NCI-H510A treated with DMSO at 0.1 percent for 48 hours (cell line): ENCODE measurements around the gene ATP8A2.
A peak's percentile ranks its signal among the peaks of the same experiment; 100 is the strongest.
"Not testable (repeated sequence)": the region's sequence is repeated elsewhere in the genome, so short reads cannot be mapped to it uniquely, and the experiment has no call there.

Experiments
- DNase-seq: peaks from one replicate; lab custom pipeline; 2025; lab: John Stamatoyannopoulos, UW

ATP8A2 gene

GRCh38 chr13:26041444-26041843, 669.7 kb downstream of the ATP8A2 start:
- DNase-seq: no peak

DNA sequence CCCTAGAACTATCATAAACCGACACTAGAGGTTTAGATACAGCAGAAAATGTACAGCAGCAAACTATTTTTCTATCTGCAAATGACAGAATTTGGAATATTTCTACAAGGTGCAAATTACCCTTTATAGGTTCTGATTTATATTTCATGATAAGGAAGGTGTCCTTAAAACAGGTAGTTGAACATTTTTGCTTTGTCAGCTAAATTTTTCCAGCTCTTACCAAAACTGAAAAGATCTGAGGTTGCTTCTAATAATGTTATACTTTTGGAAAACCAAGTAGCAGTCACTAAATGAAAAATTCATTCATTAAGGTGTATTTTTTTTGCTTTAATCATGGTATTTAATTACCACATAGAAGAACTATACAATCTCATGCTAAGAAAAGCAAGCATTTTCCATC, 671.0 kb downstream of the ATP8A2 start:
- no peak for DNase-seq

GRCh38 chr13:26045142-26045541, 673.4 kb downstream of the ATP8A2 start:
- DNase-seq: no peak

- DNase-seq: no peak
Measured at GRCh38 chr13:26046639-26047038, 674.9 kb downstream of the ATP8A2 start.

DNA sequence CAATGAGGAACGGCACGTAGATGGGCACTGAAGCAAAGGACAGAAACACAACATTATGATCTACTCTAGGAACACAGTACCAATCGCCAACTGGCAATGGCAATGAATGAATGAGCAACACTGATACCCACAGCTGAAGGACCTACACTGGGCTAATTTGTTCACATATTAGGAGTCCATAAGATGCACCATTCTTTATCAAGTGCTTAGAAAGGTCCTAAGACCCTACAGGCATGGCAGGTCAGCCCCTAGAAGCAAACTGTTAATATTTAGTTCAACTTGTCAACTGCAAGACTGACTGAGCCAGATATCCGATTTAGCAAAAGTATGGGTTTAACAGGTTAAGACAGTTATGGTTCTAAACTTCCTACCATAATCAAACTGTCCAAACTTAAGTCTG, 675.3 kb downstream of the ATP8A2 start:
- no peak for DNase-seq

GRCh38 chr13:26048741-26049140, 677.0 kb downstream of the ATP8A2 start:
- peak; percentile 14 for DNase-seq

GRCh38 chr13:26050568-26051230, 678.9 kb downstream of the ATP8A2 start:
- DNase-seq: peak; percentile 31

DNA sequence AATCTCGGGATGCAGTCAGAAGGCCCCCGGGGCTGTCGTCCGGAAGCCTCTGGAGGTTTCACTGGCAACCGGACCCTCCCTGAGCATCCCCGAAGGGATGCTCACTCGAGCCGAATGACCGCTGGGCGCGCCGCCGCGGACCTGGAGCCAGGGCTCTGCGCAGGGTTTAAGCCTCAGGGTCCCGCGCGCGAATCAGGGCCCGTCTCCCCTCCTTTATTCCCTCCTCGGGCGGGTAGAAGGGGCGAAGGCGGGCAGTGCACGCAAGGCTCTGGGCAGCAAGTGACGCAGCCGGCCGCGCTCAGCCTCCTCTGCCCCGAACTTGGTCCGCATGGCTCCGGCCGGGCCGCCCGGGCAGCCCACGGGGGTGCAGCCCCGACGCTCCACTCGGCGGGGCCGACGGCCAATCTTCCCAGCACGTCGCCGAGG, 679.5 kb downstream of the ATP8A2 start:
- DNase-seq: peak; percentile 9

- peak; percentile 80 for DNase-seq
Measured at GRCh38 chr13:26051657-26052311, 680.0 kb downstream of the ATP8A2 start, which contains the start of gene SHISA2. Gene SHISA2, minus strand, starts transcription at chr13:26052016. Its CDS starts 1,041 bp downstream, at chr13:26050975.

GRCh38 chr13:26052337-26052736, 680.6 kb downstream of the ATP8A2 start:
- peak; percentile 80 for DNase-seq

DNA sequence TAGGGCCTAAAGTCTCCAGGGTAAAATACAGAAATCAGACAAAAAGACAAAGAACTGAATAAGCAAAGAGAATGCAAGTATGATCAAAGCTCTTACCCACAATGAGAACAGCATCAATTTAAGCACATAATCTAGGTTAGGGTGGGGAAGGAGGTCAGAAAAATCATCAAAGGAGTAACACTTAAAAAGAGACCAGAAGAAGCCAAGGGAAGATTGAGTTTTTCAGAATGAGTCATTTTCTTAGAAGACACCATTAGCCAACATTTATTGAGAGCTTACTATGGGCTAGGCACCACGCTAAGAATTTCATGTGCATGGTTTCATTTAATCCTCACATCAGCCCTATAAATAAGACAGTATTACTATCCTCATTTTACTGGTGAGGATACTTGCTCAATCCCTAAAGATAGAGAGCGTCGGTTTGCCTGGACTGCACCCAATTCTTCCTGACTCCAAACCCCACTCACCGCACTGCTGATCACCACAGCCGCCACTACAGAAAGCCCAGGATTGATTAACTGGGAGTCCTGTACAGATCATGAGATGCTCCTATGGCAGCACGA, 681.7 kb downstream of the ATP8A2 start:
- no peak for DNase-seq

- no peak for DNase-seq
Measured at GRCh38 chr13:26054896-26055295, 683.1 kb downstream of the ATP8A2 start.

DNA sequence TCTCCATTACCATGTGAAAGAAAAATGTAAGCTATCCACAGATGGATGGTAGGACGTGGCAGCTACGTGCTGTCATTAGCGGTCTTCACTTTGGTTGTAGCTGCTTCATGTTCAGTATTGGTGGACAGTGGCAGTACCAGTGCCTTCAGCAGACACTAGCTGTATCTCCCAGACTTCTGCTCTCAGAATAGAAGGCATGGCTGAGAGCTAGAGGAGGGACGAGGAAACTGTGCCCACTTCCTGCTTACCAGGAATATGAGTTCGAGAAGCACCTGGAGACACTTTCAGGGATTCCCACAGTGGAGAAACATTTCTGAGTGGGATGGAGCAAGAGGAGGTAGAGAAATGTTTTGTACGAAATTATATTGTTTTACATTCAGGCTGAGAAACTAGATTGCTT, 686.9 kb downstream of the ATP8A2 start:
- DNase-seq: no peak

GRCh38 chr13:26060357-26060756, 688.6 kb downstream of the ATP8A2 start:
- DNase-seq: no peak

DNA sequence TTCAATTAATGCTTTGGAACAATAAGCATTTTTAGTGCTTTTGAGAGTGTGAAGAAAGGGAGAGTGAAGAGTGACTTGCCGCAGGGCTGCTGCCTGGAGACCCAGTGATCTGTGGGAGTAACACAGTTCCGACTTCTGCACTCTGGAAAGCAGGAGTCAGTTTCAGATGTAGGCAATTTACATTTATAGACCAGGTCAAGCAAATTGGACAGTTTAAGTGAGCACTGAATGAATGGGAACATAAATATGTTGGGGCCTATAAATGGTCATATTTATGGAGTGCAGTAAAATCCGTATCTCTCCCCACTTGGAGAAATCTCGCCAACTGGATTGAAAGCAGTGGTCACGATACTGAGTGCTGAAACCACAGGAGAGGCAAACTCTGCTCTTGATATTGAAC, 689.5 kb downstream of the ATP8A2 start:
- no peak for DNase-seq

DNA sequence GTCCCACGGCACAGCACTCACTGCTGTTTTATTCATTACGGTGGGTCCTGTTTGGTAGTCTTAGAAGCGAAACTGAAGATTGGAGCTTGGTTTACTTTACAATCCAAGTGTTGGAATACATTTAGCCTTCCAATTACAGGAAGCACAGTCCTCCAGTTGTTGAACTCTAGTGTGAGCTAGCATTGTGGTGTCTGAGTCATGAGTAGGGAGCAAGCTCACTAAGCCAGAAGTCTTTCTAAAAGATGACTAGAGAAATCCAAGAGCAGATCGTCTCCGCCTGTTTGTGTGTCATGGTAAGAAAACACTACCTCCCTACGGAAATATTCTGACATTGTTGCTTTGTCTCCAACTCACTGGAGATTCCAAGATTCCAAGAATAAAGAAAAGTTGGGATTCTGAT, 690.2 kb downstream of the ATP8A2 start:
- no peak for DNase-seq

- peak; percentile 62 for DNase-seq
Measured at GRCh38 chr13:26062853-26063444, 691.2 kb downstream of the ATP8A2 start.

- DNase-seq: not testable (repeated sequence)
Measured at GRCh38 chr13:26066492-26066891, 694.7 kb downstream of the ATP8A2 start.

DNA sequence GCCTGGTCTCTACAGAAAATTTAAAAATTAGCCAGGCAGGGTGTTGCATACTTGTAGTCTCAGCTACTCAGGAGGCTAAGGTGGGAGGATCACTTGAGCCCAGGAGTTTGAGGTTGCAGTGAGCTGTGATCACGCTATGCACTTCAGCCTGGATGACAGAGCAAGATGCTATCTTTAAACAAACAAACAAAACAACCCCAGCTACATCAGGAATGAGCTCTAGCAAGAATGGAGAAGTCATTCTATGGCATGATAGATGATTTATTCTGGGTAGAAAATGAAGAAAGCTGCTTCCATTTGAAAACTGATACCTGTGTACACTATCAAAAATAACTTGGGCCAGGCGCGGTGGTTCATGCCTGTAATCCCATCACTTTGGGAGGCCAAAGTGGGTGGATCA, 695.8 kb downstream of the ATP8A2 start:
- DNase-seq: no peak

GRCh38 chr13:26068372-26068771, 696.6 kb downstream of the ATP8A2 start:
- DNase-seq: not testable (repeated sequence)

DNA sequence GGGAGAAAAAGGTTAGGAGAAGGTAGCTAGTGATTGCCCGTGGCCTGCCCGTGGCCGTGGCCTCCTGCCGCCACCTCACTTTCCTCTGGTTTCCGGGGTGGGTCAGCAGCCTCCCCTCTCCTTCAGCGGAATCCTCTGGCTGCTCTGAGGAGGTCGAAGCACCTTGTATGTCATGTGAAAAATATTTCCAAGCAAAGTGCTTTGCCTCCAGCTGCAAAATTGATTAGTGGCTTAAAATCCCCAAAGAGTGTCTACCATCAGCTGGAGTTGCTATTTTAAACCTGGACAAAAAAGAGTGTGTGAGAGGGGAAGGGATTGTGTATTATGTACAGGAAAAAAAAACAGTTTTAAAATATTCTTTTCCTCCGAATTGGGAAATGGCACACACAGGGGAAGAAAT, 697.9 kb downstream of the ATP8A2 start:
- not testable (repeated sequence) for DNase-seq

DNA sequence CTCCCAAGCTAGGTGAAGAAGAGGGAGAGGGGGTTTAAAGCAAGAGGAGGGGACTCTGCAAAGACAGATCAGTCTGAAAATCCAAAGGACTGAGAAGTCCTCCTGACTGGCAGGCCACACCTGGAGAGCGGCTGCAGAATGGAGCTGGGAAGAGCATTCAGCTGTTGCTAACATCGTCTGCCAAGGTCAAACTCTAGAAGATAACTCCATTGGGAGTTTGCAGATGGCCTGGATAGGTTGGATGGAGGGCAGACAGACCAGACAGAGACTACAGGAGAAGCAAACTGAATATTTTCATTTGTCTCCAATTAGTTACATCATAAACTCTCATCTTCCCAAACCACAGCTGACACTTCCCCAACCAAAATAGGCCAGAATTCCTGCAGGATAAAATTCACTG, 699.9 kb downstream of the ATP8A2 start:
- DNase-seq: no peak

- not testable (repeated sequence) for DNase-seq
Measured at GRCh38 chr13:26072335-26072734, 700.6 kb downstream of the ATP8A2 start.
